ENCODE data around the gene DHX16. TPM values are rescaled to one million over a fixed set of nuclear protein-coding genes. Genes with fewer than 3 reads are reported as not detected.

Gene DHX16
- polyA plus RNA-seq, 1 donor (not counting 4 experiments of a cell fraction or from before 2014, with no cell fraction given) = 34.2 TPM

GRCh38 chr6:30679765-30680535 lies 7.1 kb upstream of the DHX16 start:
- FAIRE-seq (no peak), DNase-seq (ENCODE audit: low read depth, low spot score) (no peak)
- Histone ChIP-seq H3K9me1 (ENCODE audit: control insufficient read depth, extremely low read depth, insufficient read depth, low read length) (no peaks in the 10 kb centered on the region), H3K4me3 (ENCODE audit: control insufficient read depth in 2 of 3, extremely low read depth in 1 of 3, insufficient read depth in 2 of 3, low read depth in 1 of 3, low read length in 3 of 3) (peak overlapping the region; percentile 7 to 61 (median 49)), H4K20me1 (ENCODE audit: control insufficient read depth, extremely low read depth, insufficient read depth, low read length) (peaks cover 32% of the 10 kb centered on the region), H2AFZ (ENCODE audit: control insufficient read depth, low read length) (no peak overlapping the region), H3K79me2 (ENCODE audit: control insufficient read depth, insufficient read depth, low read length) (peaks cover 66% of the 10 kb centered on the region), H3K36me3 (ENCODE audit: control insufficient read depth in 2 of 2, extremely low read depth in 1 of 2, insufficient read depth in 2 of 2, low read length in 2 of 2) (peaks cover 26 to 57% of the 10 kb centered on the region in 2 experiments), H3K4me1 (ENCODE audit: control insufficient read depth, extremely low read depth, insufficient read depth, low read length) (peaks cover 29% of the 10 kb centered on the region), H3K4me2 (ENCODE audit: control insufficient read depth, extremely low read depth, insufficient read depth, low read depth, low read length) (peak overlapping the region; percentile 82), H3K27me3 (ENCODE audit: control insufficient read depth, extremely low read depth, insufficient read depth, low read length) (no peaks in the 10 kb centered on the region), H3K9ac (ENCODE audit: control insufficient read depth, extremely low read depth, insufficient read depth, low read length) (peak overlapping the region; percentile 5), H3K9me3 (ENCODE audit: control insufficient read depth, low read depth, low read length) (no peaks in the 10 kb centered on the region), H3K27ac (ENCODE audit: control insufficient read depth, insufficient read depth, low read length) (peak overlapping the region; percentile 3)
- TF ChIP-seq CTCF (optimal IDR thresholded peaks at IDR 0.05 in 1 of 3, IDR thresholded peaks at IDR 0.05 in 1 of 3, conservative IDR thresholded peaks at IDR 0.05 in 1 of 3; ENCODE audit: extremely low read depth in 1 of 3, insufficient read depth in 2 of 3, low read length in 3 of 3) (no peak), EZH2 (IDR thresholded peaks at IDR 0.05; ENCODE audit: low read length) (no peak)
- dilution Hi-C loops (cut with MboI; ENCODE audit: extremely low pct_ligation_motif_present, low sequenced_read_pairs) = no loop called here

GRCh38 chr6:30678964-30679726 lies 6.3 kb upstream of the DHX16 start:
- Histone ChIP-seq H3K27ac (ENCODE audit: control insufficient read depth, insufficient read depth, low read length) (peak overlapping the region; percentile 3), H3K36me3 (ENCODE audit: control insufficient read depth in 2 of 2, extremely low read depth in 1 of 2, insufficient read depth in 2 of 2, low read length in 2 of 2) (peaks cover 25 to 52% of the 10 kb centered on the region in 2 experiments), H3K4me1 (ENCODE audit: control insufficient read depth, extremely low read depth, insufficient read depth, low read length) (peaks cover 29% of the 10 kb centered on the region), H3K4me3 (ENCODE audit: control insufficient read depth in 2 of 3, extremely low read depth in 1 of 3, insufficient read depth in 2 of 3, low read depth in 1 of 3, low read length in 3 of 3) (peak overlapping the region in 2 of 3 experiments; percentile 49 to 61), H3K9ac (ENCODE audit: control insufficient read depth, extremely low read depth, insufficient read depth, low read length) (peak overlapping the region; percentile 5), H3K4me2 (ENCODE audit: control insufficient read depth, extremely low read depth, insufficient read depth, low read depth, low read length) (peak overlapping the region; percentile 82), H2AFZ (ENCODE audit: control insufficient read depth, low read length) (no peak overlapping the region), H3K79me2 (ENCODE audit: control insufficient read depth, insufficient read depth, low read length) (peaks cover 57% of the 10 kb centered on the region), H4K20me1 (ENCODE audit: control insufficient read depth, extremely low read depth, insufficient read depth, low read length) (peaks cover 32% of the 10 kb centered on the region), H3K27me3 (ENCODE audit: control insufficient read depth, extremely low read depth, insufficient read depth, low read length) (no peaks in the 10 kb centered on the region), H3K9me3 (ENCODE audit: control insufficient read depth, low read depth, low read length) (no peaks in the 10 kb centered on the region), H3K9me1 (ENCODE audit: control insufficient read depth, extremely low read depth, insufficient read depth, low read length) (no peaks in the 10 kb centered on the region)
- TF ChIP-seq EZH2 (IDR thresholded peaks at IDR 0.05; ENCODE audit: low read length) (no peak), CTCF (optimal IDR thresholded peaks at IDR 0.05 in 1 of 3, IDR thresholded peaks at IDR 0.05 in 1 of 3, conservative IDR thresholded peaks at IDR 0.05 in 1 of 3; ENCODE audit: extremely low read depth in 1 of 3, insufficient read depth in 2 of 3, low read length in 3 of 3) (peak in 2 of 3 experiments; percentile 83 to 96)
- DNase-seq (ENCODE audit: low read depth, low spot score) (no peak), FAIRE-seq (no peak)
- dilution Hi-C loops (cut with MboI; ENCODE audit: extremely low pct_ligation_motif_present, low sequenced_read_pairs) = no loop called here
